HT1080 (cell line): ENCODE results near the gene MCTP1. TPM values are rescaled to one million over a fixed set of nuclear protein-coding genes. Genes with fewer than 3 reads are reported as not detected.

Experiments used
- DNase-seq: peaks from one replicate; pipeline ENCODE4 v3.0.0-alpha.2; 2015; ENCODE audit warnings: low read depth
- total RNA-seq: library from RNA; depleted of rRNA; stranded (reverse); fragments of >200 nt; shearing (Covaris generic); gene quantifications from 2 replicates; pipeline ENCODE4 v1.2.3, GENCODE V29; 2014

MCTP1 gene
- total RNA-seq, 1 experiment from 2014 or later, result 13.9 TPM

- no peak for DNase-seq
Observed at GRCh38 chr5:94776167-94776566, 508.7 kb downstream of the MCTP1 start.

- DNase-seq, result no peak
Observed at GRCh38 chr5:94775088-94775487, 509.8 kb downstream of the MCTP1 start.

- DNase-seq, result no peak
Observed at GRCh38 chr5:94771742-94772141, 513.2 kb downstream of the MCTP1 start.

GRCh38 chr5:94769996-94770395 lies 514.9 kb downstream of the MCTP1 start:
- no peak for DNase-seq

- no peak for DNase-seq
Observed at GRCh38 chr5:94761786-94762185, 523.1 kb downstream of the MCTP1 start.

- no peak for DNase-seq
Observed at GRCh38 chr5:94761055-94761454, 523.8 kb downstream of the MCTP1 start.

GRCh38 chr5:94759961-94760360 lies 524.9 kb downstream of the MCTP1 start:
- no peak for DNase-seq

GRCh38 chr5:94759022-94759421 lies 525.9 kb downstream of the MCTP1 start:
- no peak for DNase-seq

GRCh38 chr5:94754824-94755223 lies 530.1 kb downstream of the MCTP1 start:
- peak; percentile 31 for DNase-seq

- DNase-seq, result no peak
Observed at GRCh38 chr5:94751460-94751859, 533.4 kb downstream of the MCTP1 start.

- no peak for DNase-seq
Observed at GRCh38 chr5:94750681-94751080, 534.2 kb downstream of the MCTP1 start.

GRCh38 chr5:94749042-94749441 lies 535.9 kb downstream of the MCTP1 start:
- no peak for DNase-seq

GRCh38 chr5:94748212-94748611 lies 536.7 kb downstream of the MCTP1 start:
- DNase-seq, result no peak

GRCh38 chr5:94747371-94747770 lies 537.5 kb downstream of the MCTP1 start:
- no peak for DNase-seq

- no peak for DNase-seq
Observed at GRCh38 chr5:94746731-94747124, 538.2 kb downstream of the MCTP1 start.

GRCh38 chr5:94745786-94746730 lies 538.8 kb downstream of the MCTP1 start:
- peak; percentile 32 for DNase-seq

- no peak for DNase-seq
Observed at GRCh38 chr5:94744906-94745305, 540.0 kb downstream of the MCTP1 start.

- DNase-seq, result no peak
Observed at GRCh38 chr5:94742852-94743251, 542.0 kb downstream of the MCTP1 start.

GRCh38 chr5:94740286-94740685 lies 544.6 kb downstream of the MCTP1 start:
- no peak for DNase-seq

GRCh38 chr5:94736498-94736897 lies 548.4 kb downstream of the MCTP1 start:
- no peak for DNase-seq

GRCh38 chr5:94731471-94731870 lies 553.4 kb downstream of the MCTP1 start:
- no peak for DNase-seq

GRCh38 chr5:94725142-94725541 lies 559.8 kb downstream of the MCTP1 start:
- no peak for DNase-seq

GRCh38 chr5:94715768-94716167 lies 569.1 kb downstream of the MCTP1 start:
- DNase-seq, result no peak
